Measurements from ENCODE around the gene MTMR6.

DNA sequence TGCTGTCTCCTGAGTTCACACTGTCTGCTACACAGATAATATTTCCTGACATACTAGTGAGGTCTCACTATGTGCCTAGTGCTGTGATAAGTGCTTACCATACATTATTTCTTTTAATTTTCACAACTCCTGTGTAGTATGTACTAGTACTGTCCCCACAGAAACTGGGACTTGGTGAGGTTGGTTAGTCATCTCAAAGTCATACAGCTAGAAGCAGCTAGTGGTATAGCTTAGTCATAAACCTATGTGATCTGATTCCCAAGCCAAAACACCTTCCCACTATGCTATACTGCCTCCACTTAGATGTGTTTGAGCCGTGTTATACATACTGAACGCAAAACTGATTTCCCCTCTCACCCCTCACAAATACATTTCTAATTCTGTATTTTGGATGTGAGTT is 10.5 kb downstream of the MTMR6 start:
- TF ChIP-seq CTCF (IDR thresholded peaks at IDR 0.05) (no peak), POLR2AphosphoS5 (IDR thresholded peaks at IDR 0.05; ENCODE audit: low read depth, low read length) (no peak), REST (IDR thresholded peaks at IDR 0.05; ENCODE audit: low read depth, low read length) (no peak), RCOR1 (IDR thresholded peaks at IDR 0.05; ENCODE audit: low read length) (no peak)

All from SK-N-SH (cell line).